ENCODE data around the gene PISD. TPM values are rescaled to one million over a fixed set of nuclear protein-coding genes. Genes with fewer than 3 reads are reported as not detected.

Gene PISD
- polyA plus RNA-seq, 1 donor from 2014 or later, result 20.7 TPM

Other genes starting within 250 kb of the PISD start
- gene EIF4ENIF1, start 172.4 kb downstream of the PISD start, polyA plus RNA-seq, result 21.7 TPM
- gene SFI1, start 165.7 kb downstream of the PISD start, polyA plus RNA-seq, result 15.5 TPM
- 28.4 TPM for gene PRR14L, start 87.9 kb upstream of the PISD start, polyA plus RNA-seq
- 30.7 TPM for gene DEPDC5, start 91.8 kb upstream of the PISD start, polyA plus RNA-seq